Activated CD4-positive, alpha-beta memory T cell treated with anti-CD3 and anti-CD28 coated beads, Interleukin-2, amount 10 ng/mL, durations not matched to agents 7 days and 5 days (primary cell): ENCODE results near the gene NKX6-1. TPM values are rescaled to one million over a fixed set of nuclear protein-coding genes. Genes with fewer than 3 reads are reported as not detected.

Experiments
- CTCF ChIA-PET: fragments of 350-600 bp; sonication (Branson Sonifier 250); formaldehyde crosslinking; loops from one replicate; lab custom pipeline; 2021; ENCODE audit warnings: antibody characterized with exemption, inconsistent platforms; lab: Charles Lee
- POLR2A ChIA-PET: fragments of 350-600 bp; sonication (Branson Sonifier 250); formaldehyde crosslinking; loops from one replicate; lab custom pipeline; 2021; ENCODE audit warnings: antibody characterized with exemption; lab: Charles Lee
- DNase-seq: peaks from one replicate; pipeline ENCODE4 v3.0.0-alpha.2; 2020
- H3K27ac Mint-ChIP-seq: one replicate; pipeline ENCODE4 v1.8.0; 2021; ENCODE audit warnings: mild to moderate bottlenecking, mixed read lengths
- H3K27me3 Mint-ChIP-seq: one replicate; pipeline ENCODE4 v1.8.0; 2021; ENCODE audit warnings: mixed read lengths
- H3K36me3 Mint-ChIP-seq: one replicate; pipeline ENCODE4 v1.8.0; 2021; ENCODE audit warnings: low read depth, mixed read lengths
- H3K4me1 Mint-ChIP-seq: one replicate; pipeline ENCODE4 v1.8.0; 2021; ENCODE audit warnings: mixed read lengths
- H3K4me3 Mint-ChIP-seq: one replicate; pipeline ENCODE4 v1.8.0; 2021; ENCODE audit warnings: mild to moderate bottlenecking, mixed read lengths
- H3K9me3 Mint-ChIP-seq: one replicate; pipeline ENCODE4 v1.8.0; 2021; ENCODE audit warnings: mixed read lengths
- total RNA-seq, 2 experiments: library from RNA; stranded (reverse); gene quantifications; one replicate each; pipeline ENCODE4 v1.2.3, GENCODE V29; 2021

NKX6-1 gene
- total RNA-seq, 2 experiments from 2014 or later = not detected

DNA sequence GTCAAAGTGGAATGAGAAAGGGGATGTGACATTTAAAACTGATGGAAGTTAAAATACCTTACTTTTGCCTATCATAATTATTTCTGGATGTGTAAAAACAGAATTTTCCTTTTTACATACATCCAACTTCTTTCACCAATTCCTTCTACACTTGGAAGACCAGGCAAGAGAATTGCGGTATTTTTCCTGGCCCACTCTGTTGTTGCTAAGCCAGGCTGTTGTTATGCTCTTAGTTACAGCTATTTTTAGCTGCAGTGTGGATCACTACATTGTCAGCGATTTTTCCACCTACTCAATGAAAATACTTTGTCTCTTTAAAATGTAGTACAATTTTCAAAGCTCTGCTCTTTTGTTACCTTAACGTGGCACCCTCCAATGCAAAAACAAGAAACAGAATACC lies 43.4 kb downstream of the NKX6-1 start:
- CTCF ChIA-PET = no interaction called here
- Mint-ChIP-seq H3K4me3 (no peak overlapping the region), H3K27ac (no peak overlapping the region), H3K9me3 (no peaks in the 10 kb centered on the region), H3K36me3 (no peaks in the 10 kb centered on the region), H3K4me1 (no peaks in the 10 kb centered on the region), H3K27me3 (peaks cover 11% of the 10 kb centered on the region)
- no peak for DNase-seq
- POLR2A ChIA-PET = no interaction called here

DNA sequence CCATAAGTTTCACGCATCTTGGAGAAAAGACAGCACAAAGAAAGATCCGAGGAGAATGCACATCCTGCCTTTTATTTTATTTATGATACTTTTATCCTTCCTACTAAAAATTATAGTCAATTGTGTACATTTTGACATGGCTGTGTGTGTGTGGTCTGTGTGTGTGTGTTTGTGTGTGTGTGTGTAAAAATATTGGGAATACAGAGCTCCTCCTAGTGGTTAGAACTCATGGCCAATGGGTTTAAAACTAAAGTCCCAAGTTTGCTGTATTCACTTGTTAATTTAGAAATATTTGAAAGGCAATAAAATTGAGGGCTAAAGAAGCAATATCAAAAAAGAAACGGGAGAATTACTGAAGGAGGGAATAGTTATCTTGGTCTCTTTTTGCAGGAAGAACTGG lies 47.5 kb downstream of the NKX6-1 start:
- H3K4me1 Mint-ChIP-seq = no peaks in the 10 kb centered on the region
- POLR2A ChIA-PET = no interaction called here
- H3K9me3 Mint-ChIP-seq = no peaks in the 10 kb centered on the region
- CTCF ChIA-PET = interaction anchor here (1.2 kb wide), 1 partner anchor 10 kb away, joined by 3 read pairs; no protein-coding TSS in a partner anchor
- H3K4me3 Mint-ChIP-seq = no peak overlapping the region
- no peak for DNase-seq
- no peak overlapping the region for H3K27ac Mint-ChIP-seq
- no peaks in the 10 kb centered on the region for H3K36me3 Mint-ChIP-seq
- H3K27me3 Mint-ChIP-seq = peaks cover 7% of the 10 kb centered on the region

DNA sequence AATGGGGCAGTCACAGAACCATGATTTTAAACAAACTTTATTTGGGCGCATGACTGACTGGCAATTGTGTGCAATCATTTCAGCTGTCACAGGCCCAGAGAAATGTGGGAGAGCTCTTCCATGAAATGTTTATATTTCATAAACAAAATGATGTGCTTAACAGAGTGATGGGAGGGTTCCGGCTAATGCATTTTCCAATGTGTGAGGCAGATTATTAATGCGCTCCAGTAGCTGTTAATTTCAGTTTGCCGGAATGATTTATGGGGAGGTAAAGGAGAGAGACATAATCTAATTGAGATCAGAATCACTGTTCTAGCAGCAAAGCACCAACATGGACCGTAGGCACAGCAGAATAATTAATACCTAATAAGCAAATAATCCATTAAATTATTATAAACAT lies 55.6 kb downstream of the NKX6-1 start:
- H3K27ac Mint-ChIP-seq = no peak overlapping the region
- H3K36me3 Mint-ChIP-seq = no peaks in the 10 kb centered on the region
- no peaks in the 10 kb centered on the region for H3K4me1 Mint-ChIP-seq
- ChIA-PET CTCF (no interaction called here), POLR2A (no interaction called here)
- peaks cover 2% of the 10 kb centered on the region for H3K27me3 Mint-ChIP-seq
- H3K9me3 Mint-ChIP-seq = no peaks in the 10 kb centered on the region
- H3K4me3 Mint-ChIP-seq = no peak overlapping the region
- no peak for DNase-seq

DNA sequence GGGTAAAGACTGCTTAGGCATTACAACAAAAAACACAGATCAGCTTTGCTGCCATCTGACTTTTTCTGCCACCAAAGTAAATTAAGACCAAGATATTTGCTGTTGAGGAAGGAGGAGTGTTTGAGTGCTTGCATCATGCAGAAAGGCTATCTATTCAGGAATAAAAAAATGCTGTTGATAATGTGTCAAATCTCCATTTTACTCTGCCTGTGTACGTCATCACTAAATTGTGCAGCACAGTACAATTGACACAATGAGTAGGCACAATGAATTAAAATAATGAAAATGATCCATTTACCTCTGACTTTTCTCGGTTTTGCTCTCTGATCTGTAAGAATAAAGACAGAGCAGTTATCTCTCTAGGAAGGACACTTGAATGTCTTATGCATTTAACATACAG lies 56.3 kb downstream of the NKX6-1 start:
- Mint-ChIP-seq H3K27me3 (peaks cover 2% of the 10 kb centered on the region), H3K4me1 (no peaks in the 10 kb centered on the region), H3K27ac (no peak overlapping the region), H3K4me3 (no peak overlapping the region), H3K9me3 (no peaks in the 10 kb centered on the region), H3K36me3 (no peaks in the 10 kb centered on the region)
- CTCF ChIA-PET = no interaction called here
- POLR2A ChIA-PET = no interaction called here
- no peak for DNase-seq

Other genes with a start within 250 kb of the NKX6-1 start
- gene CDS1, start 83.8 kb upstream of the NKX6-1 start, total RNA-seq = under 1 TPM; 0.33 to 0.53 TPM